ENCODE measurements around the gene ESPL1. TPM values are rescaled to one million over a fixed set of nuclear protein-coding genes. Genes with fewer than 3 reads are reported as not detected.

Gene ESPL1
- total and polyA plus RNA-seq, 2 of the 13 experiments (the other 11 are each of a cell fraction or from before 2014, with no cell fraction given) = 5.8 to 11.5 TPM

DNA sequence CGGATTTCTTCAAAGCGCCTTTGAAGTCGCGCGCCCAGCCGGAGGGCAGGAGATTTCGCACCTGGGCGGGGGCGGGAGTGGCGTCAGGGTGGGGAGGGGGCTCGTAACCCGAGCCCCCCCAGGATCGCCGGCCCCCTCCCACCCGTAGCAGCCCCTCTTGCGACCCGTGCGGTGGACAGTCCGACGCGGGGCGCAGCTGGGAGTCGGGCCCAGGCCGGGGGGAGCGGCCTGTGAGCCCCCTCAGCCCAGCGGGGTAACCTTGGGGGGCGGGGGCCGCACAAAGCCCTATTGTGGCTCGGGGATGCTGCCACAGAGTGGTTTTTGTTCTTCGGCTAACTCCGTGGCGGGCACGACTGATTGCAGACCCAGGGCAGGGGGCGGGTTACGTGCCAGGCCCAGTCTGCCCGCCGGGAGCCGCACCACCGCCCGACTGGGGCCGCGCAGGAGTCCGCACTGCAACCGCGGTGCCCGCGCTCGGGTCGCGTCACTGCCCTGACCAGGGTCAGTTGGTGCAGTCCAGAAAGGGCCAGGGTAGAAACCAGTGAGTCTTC is 57.5 kb downstream of the ESPL1 start (continued):
- TF ChIP-seq, protein P1, sequence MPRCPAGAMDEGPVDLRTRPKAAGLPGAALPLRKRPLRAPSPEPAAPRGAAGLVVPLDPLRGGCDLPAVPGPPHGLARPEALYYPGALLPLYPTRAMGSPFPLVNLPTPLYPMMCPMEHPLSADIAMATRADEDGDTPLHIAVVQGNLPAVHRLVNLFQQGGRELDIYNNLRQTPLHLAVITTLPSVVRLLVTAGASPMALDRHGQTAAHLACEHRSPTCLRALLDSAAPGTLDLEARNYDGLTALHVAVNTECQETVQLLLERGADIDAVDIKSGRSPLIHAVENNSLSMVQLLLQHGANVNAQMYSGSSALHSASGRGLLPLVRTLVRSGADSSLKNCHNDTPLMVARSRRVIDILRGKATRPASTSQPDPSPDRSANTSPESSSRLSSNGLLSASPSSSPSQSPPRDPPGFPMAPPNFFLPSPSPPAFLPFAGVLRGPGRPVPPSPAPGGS (CRISPR knock-in tag; IDR thresholded peaks at IDR 0.05) = no peak
- TF ChIP-seq, protein P2, sequence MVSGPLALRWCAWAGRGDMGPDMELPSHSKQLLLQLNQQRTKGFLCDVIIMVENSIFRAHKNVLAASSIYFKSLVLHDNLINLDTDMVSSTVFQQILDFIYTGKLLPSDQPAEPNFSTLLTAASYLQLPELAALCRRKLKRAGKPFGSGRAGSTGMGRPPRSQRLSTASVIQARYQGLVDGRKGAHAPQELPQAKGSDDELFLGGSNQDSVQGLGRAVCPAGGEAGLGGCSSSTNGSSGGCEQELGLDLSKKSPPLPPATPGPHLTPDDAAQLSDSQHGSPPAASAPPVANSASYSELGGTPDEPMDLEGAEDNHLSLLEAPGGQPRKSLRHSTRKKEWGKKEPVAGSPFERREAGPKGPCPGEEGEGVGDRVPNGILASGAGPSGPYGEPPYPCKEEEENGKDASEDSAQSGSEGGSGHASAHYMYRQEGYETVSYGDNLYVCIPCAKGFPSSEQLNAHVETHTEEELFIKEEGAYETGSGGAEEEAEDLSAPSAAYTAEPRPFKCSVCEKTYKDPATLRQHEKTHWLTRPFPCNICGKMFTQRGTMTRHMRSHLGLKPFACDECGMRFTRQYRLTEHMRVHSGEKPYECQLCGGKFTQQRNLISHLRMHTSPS (CRISPR knock-in tag; IDR thresholded peaks at IDR 0.05; ENCODE audit: low read depth) = peak; percentile 73; the same call in 1 of the 2 replicates
- no peak for TF ChIP-seq EP300 (IDR thresholded peaks at IDR 0.05; ENCODE audit: low read depth in 2 of 2, low read length in 2 of 2)
- TF ChIP-seq EP300 (CRISPR knock-in tag; IDR thresholded peaks at IDR 0.05; ENCODE audit: borderline replicate concordance) = no peak
- TF ChIP-seq RCOR2 (CRISPR knock-in tag; IDR thresholded peaks at IDR 0.05) = no peak
- no peak for TF ChIP-seq ZNF737 (CRISPR knock-in tag; IDR thresholded peaks at IDR 0.05; ENCODE audit: borderline replicate concordance)
- TF ChIP-seq RBFOX2 (IDR thresholded peaks at IDR 0.05; ENCODE audit: low read depth, low read length) = 0 out of 2 replicates have a peak, but pooled peaks have one; percentile 11
- no peak for TF ChIP-seq SOX13 (IDR thresholded peaks at IDR 0.05)
- TF ChIP-seq SOX13 (CRISPR knock-in tag; conservative IDR thresholded peaks at IDR 0.05 in 1 of 2, IDR thresholded peaks at IDR 0.05 in 1 of 2) = peak in 1 of 2 experiments; percentile 17; a peak in 1 of 4 replicates
- peak; percentile 16 for TF ChIP-seq HNRNPLL (IDR thresholded peaks at IDR 0.05; ENCODE audit: low read depth, low read length, poor library complexity, severe bottlenecking)
- peak; percentile 40 for TF ChIP-seq HDAC1 (CRISPR knock-in tag; IDR thresholded peaks at IDR 0.05)
- TF ChIP-seq STAT5B (CRISPR knock-in tag; IDR thresholded peaks at IDR 0.05) = no peak
- TF ChIP-seq, protein P3, sequence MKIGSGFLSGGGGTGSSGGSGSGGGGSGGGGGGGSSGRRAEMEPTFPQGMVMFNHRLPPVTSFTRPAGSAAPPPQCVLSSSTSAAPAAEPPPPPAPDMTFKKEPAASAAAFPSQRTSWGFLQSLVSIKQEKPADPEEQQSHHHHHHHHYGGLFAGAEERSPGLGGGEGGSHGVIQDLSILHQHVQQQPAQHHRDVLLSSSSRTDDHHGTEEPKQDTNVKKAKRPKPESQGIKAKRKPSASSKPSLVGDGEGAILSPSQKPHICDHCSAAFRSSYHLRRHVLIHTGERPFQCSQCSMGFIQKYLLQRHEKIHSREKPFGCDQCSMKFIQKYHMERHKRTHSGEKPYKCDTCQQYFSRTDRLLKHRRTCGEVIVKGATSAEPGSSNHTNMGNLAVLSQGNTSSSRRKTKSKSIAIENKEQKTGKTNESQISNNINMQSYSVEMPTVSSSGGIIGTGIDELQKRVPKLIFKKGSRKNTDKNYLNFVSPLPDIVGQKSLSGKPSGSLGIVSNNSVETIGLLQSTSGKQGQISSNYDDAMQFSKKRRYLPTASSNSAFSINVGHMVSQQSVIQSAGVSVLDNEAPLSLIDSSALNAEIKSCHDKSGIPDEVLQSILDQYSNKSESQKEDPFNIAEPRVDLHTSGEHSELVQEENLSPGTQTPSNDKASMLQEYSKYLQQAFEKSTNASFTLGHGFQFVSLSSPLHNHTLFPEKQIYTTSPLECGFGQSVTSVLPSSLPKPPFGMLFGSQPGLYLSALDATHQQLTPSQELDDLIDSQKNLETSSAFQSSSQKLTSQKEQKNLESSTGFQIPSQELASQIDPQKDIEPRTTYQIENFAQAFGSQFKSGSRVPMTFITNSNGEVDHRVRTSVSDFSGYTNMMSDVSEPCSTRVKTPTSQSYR (CRISPR knock-in tag; IDR thresholded peaks at IDR 0.05; ENCODE audit: borderline replicate concordance) = 0 out of 2 replicates have a peak, but pooled peaks have one; percentile 15
- TF ChIP-seq ZNF232 (CRISPR knock-in tag; IDR thresholded peaks at IDR 0.05; ENCODE audit: borderline replicate concordance) = no peak
- TF ChIP-seq, protein P4, sequence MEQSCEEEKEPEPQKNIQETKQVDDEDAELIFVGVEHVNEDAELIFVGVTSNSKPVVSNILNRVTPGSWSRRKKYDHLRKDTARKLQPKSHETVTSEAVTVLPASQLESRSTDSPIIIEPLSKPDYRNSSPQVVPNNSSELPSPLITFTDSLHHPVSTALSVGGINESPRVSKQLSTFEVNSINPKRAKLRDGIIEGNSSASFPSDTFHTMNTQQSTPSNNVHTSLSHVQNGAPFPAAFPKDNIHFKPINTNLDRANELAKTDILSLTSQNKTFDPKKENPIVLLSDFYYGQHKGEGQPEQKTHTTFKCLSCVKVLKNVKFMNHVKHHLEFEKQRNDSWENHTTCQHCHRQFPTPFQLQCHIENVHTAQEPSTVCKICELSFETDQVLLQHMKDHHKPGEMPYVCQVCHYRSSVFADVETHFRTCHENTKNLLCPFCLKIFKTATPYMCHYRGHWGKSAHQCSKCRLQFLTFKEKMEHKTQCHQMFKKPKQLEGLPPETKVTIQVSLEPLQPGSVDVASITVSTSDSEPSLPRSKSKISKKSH (CRISPR knock-in tag; IDR thresholded peaks at IDR 0.05; ENCODE audit: borderline replicate concordance) = no peak; the same call in 1 of the 2 replicates
- no peak for TF ChIP-seq TBX3 (IDR thresholded peaks at IDR 0.05; ENCODE audit: borderline replicate concordance)
- no peak for TF ChIP-seq KDM1A (CRISPR knock-in tag; IDR thresholded peaks at IDR 0.05)
- no peak for TF ChIP-seq CEBPB (IDR thresholded peaks at IDR 0.05; ENCODE audit: borderline replicate concordance, low read depth, low read length)
- TF ChIP-seq ZNF124 (CRISPR knock-in tag; IDR thresholded peaks at IDR 0.05) = no peak
- TF ChIP-seq REL (CRISPR knock-in tag; conservative IDR thresholded peaks at IDR 0.05) = peak; percentile 57; the same call in 1 of the 2 replicates
- no peak for TF ChIP-seq ZNF776 (CRISPR knock-in tag; IDR thresholded peaks at IDR 0.05)

All from HepG2 (cell line).